GM12878 (cell line): ENCODE measurements around the gene GTF2A1. TPM values are rescaled to one million over a fixed set of nuclear protein-coding genes. Genes with fewer than 3 reads are reported as not detected.

Source experiments
- ATAC-seq: fragments of 200-7000 bp; cut with Tn5 transposase; 3 replicates; pipeline ENCODE4 v1.9.1; 2020; ENCODE audit warnings: mild to moderate bottlenecking, moderate library complexity
- BruUV-seq: library from RNA; stranded (reverse); fragments of 400-500 nt; replicated peaks from 2 replicates; lab custom pipeline; 2021; lab: Mats Ljungman, UMichigan
- CTCF ChIA-PET: fragments of 300-600 bp; sonication (Branson Sonifier 250); formaldehyde crosslinking; extraction: SDS; loops from one replicate; lab custom pipeline; 2021; ENCODE audit warnings: inconsistent platforms; lab: Yijun Ruan, JAX
- POLR2A ChIA-PET: fragments of 350-600 bp; formaldehyde crosslinking; extraction: SDS; loops from one replicate; lab custom pipeline; 2021; ENCODE audit warnings: inconsistent platforms; lab: Charles Lee
- RAD21 ChIA-PET: fragments of 300-600 bp; sonication (Branson Sonifier 250); formaldehyde crosslinking; loops from one replicate; lab custom pipeline; 2023; ENCODE audit warnings: antibody characterized with exemption; ENCODE audit not compliant: unreplicated experiment; lab: Charles Lee
- SMC1A ChIA-PET: fragments of 300-600 bp; sonication (Branson Sonifier 250); formaldehyde crosslinking; loops from one replicate; lab custom pipeline; 2023; ENCODE audit not compliant: unreplicated experiment, uncharacterized antibody; lab: Charles Lee
- DNase-seq: peaks from one replicate; pipeline ENCODE4 v3.0.0-alpha.2; 2011; ENCODE audit warnings: low read depth, low spot score
- FAIRE-seq: peaks from 3 replicates; lab custom pipeline; 2011; peaks lifted over from hg19 to GRCh38; lab: Jason Lieb, UNC
- H2AFZ ChIP-seq: 2 replicates; pipeline ENCODE4 v1.6.0; 2011; ENCODE audit warnings: low read depth, low read length, control low read depth; ENCODE audit not compliant: control insufficient read depth
- H3K27ac ChIP-seq: 2 replicates; pipeline ENCODE4 v1.5.1; 2011; ENCODE audit warnings: control low read depth; ENCODE audit not compliant: control insufficient read depth, insufficient read depth
- H3K27me3 ChIP-seq, 2 experiments: replicated peaks in 1 of 2; 2 replicates each; pipeline versions ENCODE4 v1.6.0 to v1.6.1; 2011; ENCODE audit warnings: low read length in 1 of 2; ENCODE audit not compliant: control insufficient read depth in 2 of 2, insufficient read depth in 2 of 2
- H3K36me3 ChIP-seq, 2 experiments: 2 replicates each; pipeline ENCODE4 v1.5.1; 2011; ENCODE audit warnings: low read length in 1 of 2; ENCODE audit not compliant: control insufficient read depth in 2 of 2, insufficient read depth in 2 of 2
- H3K4me1 ChIP-seq: 2 replicates; pipeline ENCODE4 v1.6.1; 2011; ENCODE audit warnings: mild to moderate bottlenecking, low read length, moderate library complexity, mixed read lengths; ENCODE audit not compliant: control insufficient read depth, insufficient read depth
- H3K4me2 ChIP-seq: 2 replicates; pipeline ENCODE4 v1.6.0; 2011; ENCODE audit warnings: control low read depth; ENCODE audit not compliant: control insufficient read depth, insufficient read depth
- H3K4me3 ChIP-seq: fragments of 200-600 bp; sonication (generic); 2 replicates; pipeline ENCODE4 v1.5.1; 2016
- H3K79me2 ChIP-seq: 2 replicates; pipeline ENCODE4 v1.6.0; 2011; ENCODE audit warnings: low read length; ENCODE audit not compliant: control insufficient read depth, insufficient read depth
- H3K9ac ChIP-seq: 2 replicates; pipeline ENCODE4 v1.8.0; 2011; ENCODE audit warnings: low read length, control low read depth, mixed read lengths; ENCODE audit not compliant: control insufficient read depth, insufficient read depth
- H3K9me3 ChIP-seq: replicated peaks from 3 replicates; pipeline ENCODE4 v1.5.1; 2011; ENCODE audit warnings: mild to moderate bottlenecking, low read length; ENCODE audit not compliant: control insufficient read depth, insufficient read depth
- H4K20me1 ChIP-seq: 2 replicates; pipeline ENCODE4 v1.6.0; 2011; ENCODE audit not compliant: control insufficient read depth, insufficient read depth
- ELK1 ChIP-seq: IDR thresholded peaks from 2 replicates; pipeline ENCODE4 v1.6.1; 2012; ENCODE audit warnings: low read depth, low read length, improper control_type of control experiment
- ETV6 ChIP-seq, 2 experiments: fragments of 450-650 bp in 1 of 2; IDR thresholded peaks in 1 of 2; conservative IDR thresholded peaks in 1 of 2; 2 replicates each; pipeline ENCODE4 v1.6.1; 2014; ENCODE audit warnings: antibody characterized with exemption in 1 of 2, borderline replicate concordance in 1 of 2, low read depth in 1 of 2, mild to moderate bottlenecking in 1 of 2, moderate library complexity in 1 of 2
- IRF4 ChIP-seq: IDR thresholded peaks from 2 replicates; pipeline ENCODE4 v1.6.1; 2011; ENCODE audit warnings: low read depth, low read length
- NFYB ChIP-seq: IDR thresholded peaks from 2 replicates; pipeline ENCODE4 v1.6.1; 2011; ENCODE audit warnings: low read depth, mild to moderate bottlenecking, low read length, improper control_type of control experiment, moderate library complexity; ENCODE audit not compliant: insufficient read depth
- NRF1 ChIP-seq: conservative IDR thresholded peaks from 2 replicates; pipeline ENCODE4 v1.6.1; 2011; ENCODE audit warnings: mild to moderate bottlenecking, low read depth, low read length, improper control_type of control experiment
- SKIL ChIP-seq: fragments of 450-650 bp; IDR thresholded peaks from 2 replicates; pipeline ENCODE4 v1.6.1; 2017; ENCODE audit warnings: mild to moderate bottlenecking, low read depth, inconsistent platforms; ENCODE audit not compliant: poor library complexity, severe bottlenecking
- SMAD5 ChIP-seq: IDR thresholded peaks from 2 replicates; pipeline ENCODE4 v1.6.1; 2016; ENCODE audit warnings: antibody characterized with exemption, low read depth
- SPI1 ChIP-seq: IDR thresholded peaks from 2 replicates; pipeline ENCODE4 v1.6.1; 2011; ENCODE audit warnings: low read depth, mild to moderate bottlenecking, low read length, moderate library complexity, borderline replicate concordance; ENCODE audit not compliant: insufficient read depth
- SREBF1 ChIP-seq: IDR thresholded peaks from 2 replicates; pipeline ENCODE4 v1.6.1; 2012; ENCODE audit warnings: mild to moderate bottlenecking, low read length
- TCF12 ChIP-seq: IDR thresholded peaks from 2 replicates; pipeline ENCODE4 v1.6.1; 2011; ENCODE audit warnings: low read depth, mild to moderate bottlenecking, low read length
- YY1 ChIP-seq: IDR thresholded peaks from 2 replicates; pipeline ENCODE4 v1.6.1; 2011; ENCODE audit warnings: low read depth, mild to moderate bottlenecking, low read length
- ZBTB33 ChIP-seq: fragments of 450-650 bp; IDR thresholded peaks from 2 replicates; pipeline ENCODE4 v1.6.1; 2017; ENCODE audit warnings: mild to moderate bottlenecking
- ZBTB4 ChIP-seq: fragments of 450-650 bp; formaldehyde crosslinking; IDR thresholded peaks from 2 replicates; pipeline ENCODE4 v1.4.0; 2022; ENCODE audit warnings: mild to moderate bottlenecking, moderate library complexity
- WGBS: methylation state at CpG from one replicate; pipeline ENCODE4 v1.1.6; 2016; ENCODE audit warnings: low lambda C conversion rate; ENCODE audit not compliant: insufficient replicate concordance, insufficient coverage; ENCODE audit errors: missing lambda C conversion rate; 5-methylcytosine and 5-hydroxymethylcytosine counted together
- in situ Hi-C: fragments of 300-500 bp; cut with MboI; formaldehyde crosslinking; loops from 9 replicates; pipeline ENCODE4 v1.14.3; 2018; ENCODE audit warnings: mixed read lengths
- intact Hi-C: fragments of 100-400 bp; cut with micrococcal nuclease; formaldehyde crosslinking; loops from one replicate; pipeline ENCODE4 v1.14.2; 2022; ENCODE audit not compliant: unreplicated experiment
- polyA plus RNA-seq, 11 experiments: library from polyadenylated mRNA; depleted of rRNA in 4 of 11; unstranded in 6 of 11; stranded (reverse) in 5 of 11; fragments of >200 nt; fragmentation: Nextera tagmentation in 4 of 11; fragmentation: Illumina TruSeq in 1 of 11; extraction: Ambion mirVana in 4 of 11; extraction: Trizol in 1 of 11; gene quantifications; 1 replicate in 1 of 11; 2 replicates in 10 of 11; pipeline versions ENCODE4 v1.2.1 to v1.2.3, GENCODE V29; 2011 to 2016; ENCODE audit warnings: inconsistent platforms in 2 of 11, missing spikeins in 2 of 11, low read depth in 1 of 11
- total RNA-seq, 4 experiments: library from RNA; depleted of rRNA in 3 of 4; stranded (reverse); fragments of >200 nt in 3 of 4; fragmentation: Illumina TruSeq in 1 of 4; extraction: Trizol in 1 of 4; gene quantifications; 2 replicates each; pipeline versions ENCODE4 v1.2.1 to v1.2.3, GENCODE V29; 2013 to 2021

Gene GTF2A1
- total and polyA plus RNA-seq, 10 of the 15 experiments (the other 5 are each of a cell fraction or from before 2014, with no cell fraction given): 2.5 to 28.7 (median 14.9) TPM

- TF ChIP-seq SPI1: no peak
- no peak for TF ChIP-seq SKIL
- no peak for TF ChIP-seq ETV6 (conservative IDR thresholded peaks at IDR 0.05 in 1 of 2, IDR thresholded peaks at IDR 0.05 in 1 of 2; ENCODE audit: borderline replicate concordance in 1 of 2, low read depth in 1 of 2)
- TF ChIP-seq TCF12: no peak
- TF ChIP-seq, all 136 proteins: peak for 0
These were observed 54.6 kb downstream of the GTF2A1 start (continued) for GRCh38 chr14:81166121-81166520.

GRCh38 chr14:81165188-81165587, 55.6 kb downstream of the GTF2A1 start:
- ChIA-PET CTCF (interaction anchor here (0.7 to 10.8 kb wide), 14 partner anchors 8 to 339 kb away, joined by 3 to 96 read pairs (median 4); no protein-coding TSS in a partner anchor), POLR2A (no interaction called here)
- TF ChIP-seq ZBTB4: no peak
- no peak for TF ChIP-seq SMAD5
- no peak for TF ChIP-seq IRF4
- no peak for TF ChIP-seq SREBF1
- TF ChIP-seq ELK1: no peak
- TF ChIP-seq YY1: no peak
- no peak for TF ChIP-seq NFYB
- no peak for TF ChIP-seq ZBTB33
- no peak for TF ChIP-seq NRF1

More at GRCh38 chr14:81165188-81165587, 55.6 kb downstream of the GTF2A1 start:
- H3K79me2 ChIP-seq: no peaks in the 10 kb centered on the region
- no peaks in the 10 kb centered on the region for H4K20me1 ChIP-seq
- H2AFZ ChIP-seq: no peak overlapping the region
- WGBS: 52% methylated on average over 4 of the region's 4 CpGs
- ChIA-PET RAD21 (interaction anchor here (0.6 to 3.3 kb wide), 3 partner anchors 10 to 168 kb away, joined by 3 to 25 read pairs (median 4); no protein-coding TSS in a partner anchor), SMC1A (interaction anchor here (1.1 to 4.0 kb wide), 6 partner anchors 8 to 178 kb away, joined by 3 to 27 read pairs (median 8); no protein-coding TSS in a partner anchor)
- no TSS peak for BruUV-seq
- no peak overlapping the region for H3K4me2 ChIP-seq
- in situ Hi-C loops (no loop called here), intact Hi-C loops (no loop called here)
- no peaks in the 10 kb centered on the region for H3K27me3 ChIP-seq
- no peak overlapping the region for H3K27ac ChIP-seq
- H3K4me1 ChIP-seq: peaks cover 8% of the 10 kb centered on the region; the same call in 1 of the 2 replicates
- no peaks in the 10 kb centered on the region for H3K9me3 ChIP-seq
- ATAC-seq (no peak), DNase-seq (no peak), FAIRE-seq (no peak)
- no peaks in the 10 kb centered on the region for H3K36me3 ChIP-seq
- H3K9ac ChIP-seq: no peak overlapping the region
- no peak overlapping the region for H3K4me3 ChIP-seq
